ENCODE results near the gene ANKMY1. TPM values are rescaled to one million over a fixed set of nuclear protein-coding genes. Genes with fewer than 3 reads are reported as not detected.

The ANKMY1 gene
- total and polyA plus RNA-seq, 2 of the 13 experiments (the other 11 are each of a cell fraction or from before 2014, with no cell fraction given) = 11.7 to 18.8 TPM

GRCh38 chr2:240574386-240575100, 16.8 kb upstream of the ANKMY1 start (continued):
- TF ChIP-seq ZBTB40 (IDR thresholded peaks at IDR 0.05) = no peak
- TF ChIP-seq ZBTB40 (CRISPR knock-in tag; IDR thresholded peaks at IDR 0.05) = 0 out of 2 replicates have a peak, but pooled peaks have one; percentile 13
- TF ChIP-seq AGO2 (optimal IDR thresholded peaks at IDR 0.05; ENCODE audit: low read depth, low read length) = peak; percentile 14
- TF ChIP-seq ZKSCAN8 (CRISPR knock-in tag; IDR thresholded peaks at IDR 0.05; ENCODE audit: borderline replicate concordance) = no peak
- TF ChIP-seq ZNF232 (CRISPR knock-in tag; IDR thresholded peaks at IDR 0.05; ENCODE audit: borderline replicate concordance) = no peak
- no peak for TF ChIP-seq CENPT (CRISPR knock-in tag; IDR thresholded peaks at IDR 0.05; ENCODE audit: low read depth)

All from HepG2 (cell line).